Stimulated activated CD8-positive, alpha-beta memory T cell treated with anti-CD3 and anti-CD28 coated beads, Interleukin-15, amount 100 ng/mL, for 1 hour (primary cell): ENCODE results near the gene ADGRB3.

Experiments
- DNase-seq: peaks from one replicate; pipeline ENCODE4 v3.0.0-alpha.2; 2020; ENCODE audit warnings: low read depth

ADGRB3 gene

GRCh38 chr6:69027861-69028260, 392.8 kb downstream of the ADGRB3 start:
- DNase-seq, result no peak

GRCh38 chr6:69038841-69039240, 403.8 kb downstream of the ADGRB3 start:
- DNase-seq, result no peak

GRCh38 chr6:69042297-69042696, 407.2 kb downstream of the ADGRB3 start:
- no peak for DNase-seq

- DNase-seq, result no peak
Observed at GRCh38 chr6:69044534-69044933, 409.5 kb downstream of the ADGRB3 start.

- no peak for DNase-seq
Observed at GRCh38 chr6:69059413-69059812, 424.3 kb downstream of the ADGRB3 start.

- DNase-seq, result no peak
Observed at GRCh38 chr6:69061066-69061465, 426.0 kb downstream of the ADGRB3 start.

GRCh38 chr6:69063401-69063800, 428.3 kb downstream of the ADGRB3 start:
- DNase-seq, result no peak

GRCh38 chr6:69064226-69064625, 429.1 kb downstream of the ADGRB3 start:
- no peak for DNase-seq

GRCh38 chr6:69069881-69070280, 434.8 kb downstream of the ADGRB3 start:
- DNase-seq, result no peak

GRCh38 chr6:69072796-69073195, 437.7 kb downstream of the ADGRB3 start:
- no peak for DNase-seq

GRCh38 chr6:69084746-69085335, 449.8 kb downstream of the ADGRB3 start:
- DNase-seq, result no peak

GRCh38 chr6:69086689-69087088, 451.6 kb downstream of the ADGRB3 start:
- no peak for DNase-seq

GRCh38 chr6:69089539-69089938, 454.5 kb downstream of the ADGRB3 start:
- no peak for DNase-seq

- DNase-seq, result no peak
Observed at GRCh38 chr6:69090132-69090531, 455.1 kb downstream of the ADGRB3 start.

- no peak for DNase-seq
Observed at GRCh38 chr6:69096681-69097080, 461.6 kb downstream of the ADGRB3 start.

- no peak for DNase-seq
Observed at GRCh38 chr6:69097948-69098347, 462.9 kb downstream of the ADGRB3 start.

GRCh38 chr6:69098910-69099309, 463.8 kb downstream of the ADGRB3 start:
- no peak for DNase-seq

GRCh38 chr6:69100772-69101171, 465.7 kb downstream of the ADGRB3 start:
- no peak for DNase-seq

- no peak for DNase-seq
Observed at GRCh38 chr6:69102416-69102815, 467.3 kb downstream of the ADGRB3 start.

- DNase-seq, result no peak
Observed at GRCh38 chr6:69105288-69105687, 470.2 kb downstream of the ADGRB3 start.

GRCh38 chr6:69106511-69106910, 471.4 kb downstream of the ADGRB3 start:
- DNase-seq, result no peak

- no peak for DNase-seq
Observed at GRCh38 chr6:69111301-69111700, 476.2 kb downstream of the ADGRB3 start.

GRCh38 chr6:69116658-69117057, 481.6 kb downstream of the ADGRB3 start:
- no peak for DNase-seq
